Measurements from ENCODE around the gene FUT9.

Gene FUT9

GRCh38 chr6:96066376-96066775 lies 50.6 kb downstream of the FUT9 start (continued):
- TF ChIP-seq, protein P1, sequence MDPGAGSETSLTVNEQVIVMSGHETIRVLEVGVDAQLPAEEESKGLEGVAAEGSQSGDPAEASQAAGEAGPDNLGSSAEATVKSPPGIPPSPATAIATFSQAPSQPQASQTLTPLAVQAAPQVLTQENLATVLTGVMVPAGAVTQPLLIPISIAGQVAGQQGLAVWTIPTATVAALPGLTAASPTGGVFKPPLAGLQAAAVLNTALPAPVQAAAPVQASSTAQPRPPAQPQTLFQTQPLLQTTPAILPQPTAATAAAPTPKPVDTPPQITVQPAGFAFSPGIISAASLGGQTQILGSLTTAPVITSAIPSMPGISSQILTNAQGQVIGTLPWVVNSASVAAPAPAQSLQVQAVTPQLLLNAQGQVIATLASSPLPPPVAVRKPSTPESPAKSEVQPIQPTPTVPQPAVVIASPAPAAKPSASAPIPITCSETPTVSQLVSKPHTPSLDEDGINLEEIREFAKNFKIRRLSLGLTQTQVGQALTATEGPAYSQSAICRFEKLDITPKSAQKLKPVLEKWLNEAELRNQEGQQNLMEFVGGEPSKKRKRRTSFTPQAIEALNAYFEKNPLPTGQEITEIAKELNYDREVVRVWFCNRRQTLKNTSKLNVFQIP (CRISPR knock-in tag; IDR thresholded peaks at IDR 0.05; ENCODE audit: borderline replicate concordance, low read depth), result no peak
- TF ChIP-seq TOX (CRISPR knock-in tag; IDR thresholded peaks at IDR 0.05; ENCODE audit: borderline replicate concordance), result no peak
- TF ChIP-seq ZNF565 (CRISPR knock-in tag; conservative IDR thresholded peaks at IDR 0.05; ENCODE audit: low read depth), result no peak
- TF ChIP-seq, protein P2, sequence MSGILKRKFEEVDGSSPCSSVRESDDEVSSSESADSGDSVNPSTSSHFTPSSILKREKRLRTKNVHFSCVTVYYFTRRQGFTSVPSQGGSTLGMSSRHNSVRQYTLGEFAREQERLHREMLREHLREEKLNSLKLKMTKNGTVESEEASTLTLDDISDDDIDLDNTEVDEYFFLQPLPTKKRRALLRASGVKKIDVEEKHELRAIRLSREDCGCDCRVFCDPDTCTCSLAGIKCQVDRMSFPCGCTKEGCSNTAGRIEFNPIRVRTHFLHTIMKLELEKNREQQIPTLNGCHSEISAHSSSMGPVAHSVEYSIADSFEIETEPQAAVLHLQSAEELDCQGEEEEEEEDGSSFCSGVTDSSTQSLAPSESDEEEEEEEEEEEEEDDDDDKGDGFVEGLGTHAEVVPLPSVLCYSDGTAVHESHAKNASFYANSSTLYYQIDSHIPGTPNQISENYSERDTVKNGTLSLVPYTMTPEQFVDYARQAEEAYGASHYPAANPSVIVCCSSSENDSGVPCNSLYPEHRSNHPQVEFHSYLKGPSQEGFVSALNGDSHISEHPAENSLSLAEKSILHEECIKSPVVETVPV (CRISPR knock-in tag; IDR thresholded peaks at IDR 0.05), result no peak
- TF ChIP-seq GLIS3 (CRISPR knock-in tag; IDR thresholded peaks at IDR 0.05), result no peak
- no peak for TF ChIP-seq OSR1 (CRISPR knock-in tag; IDR thresholded peaks at IDR 0.05)
- TF ChIP-seq ISL1 (CRISPR knock-in tag; IDR thresholded peaks at IDR 0.05), result no peak
- TF ChIP-seq, protein P3, sequence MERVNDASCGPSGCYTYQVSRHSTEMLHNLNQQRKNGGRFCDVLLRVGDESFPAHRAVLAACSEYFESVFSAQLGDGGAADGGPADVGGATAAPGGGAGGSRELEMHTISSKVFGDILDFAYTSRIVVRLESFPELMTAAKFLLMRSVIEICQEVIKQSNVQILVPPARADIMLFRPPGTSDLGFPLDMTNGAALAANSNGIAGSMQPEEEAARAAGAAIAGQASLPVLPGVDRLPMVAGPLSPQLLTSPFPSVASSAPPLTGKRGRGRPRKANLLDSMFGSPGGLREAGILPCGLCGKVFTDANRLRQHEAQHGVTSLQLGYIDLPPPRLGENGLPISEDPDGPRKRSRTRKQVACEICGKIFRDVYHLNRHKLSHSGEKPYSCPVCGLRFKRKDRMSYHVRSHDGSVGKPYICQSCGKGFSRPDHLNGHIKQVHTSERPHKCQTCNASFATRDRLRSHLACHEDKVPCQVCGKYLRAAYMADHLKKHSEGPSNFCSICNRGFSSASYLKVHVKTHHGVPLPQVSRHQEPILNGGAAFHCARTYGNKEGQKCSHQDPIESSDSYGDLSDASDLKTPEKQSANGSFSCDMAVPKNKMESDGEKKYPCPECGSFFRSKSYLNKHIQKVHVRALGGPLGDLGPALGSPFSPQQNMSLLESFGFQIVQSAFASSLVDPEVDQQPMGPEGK (CRISPR knock-in tag; IDR thresholded peaks at IDR 0.05; ENCODE audit: borderline replicate concordance), result no peak
- no peak for TF ChIP-seq BACH2 (CRISPR knock-in tag; IDR thresholded peaks at IDR 0.05; ENCODE audit: borderline replicate concordance)
- TF ChIP-seq ZNF8 (CRISPR knock-in tag; IDR thresholded peaks at IDR 0.05), result no peak

- TF ChIP-seq ZFP3 (CRISPR knock-in tag; IDR thresholded peaks at IDR 0.05) (no peak), CREB5 (CRISPR knock-in tag; IDR thresholded peaks at IDR 0.05; ENCODE audit: low read depth) (no peak), ZC3H10 (CRISPR knock-in tag; IDR thresholded peaks at IDR 0.05) (no peak), ESRRG (CRISPR knock-in tag; IDR thresholded peaks at IDR 0.05) (no peak), GLIS3 (CRISPR knock-in tag; IDR thresholded peaks at IDR 0.05) (no peak), PPARA (CRISPR knock-in tag; IDR thresholded peaks at IDR 0.05; ENCODE audit: borderline replicate concordance) (no peak), ZNF565 (CRISPR knock-in tag; conservative IDR thresholded peaks at IDR 0.05; ENCODE audit: low read depth) (no peak), OSR1 (CRISPR knock-in tag; IDR thresholded peaks at IDR 0.05) (no peak), ZNF8 (CRISPR knock-in tag; IDR thresholded peaks at IDR 0.05) (no peak), CSDC2 (CRISPR knock-in tag; IDR thresholded peaks at IDR 0.05) (no peak), ZNF70 (CRISPR knock-in tag; IDR thresholded peaks at IDR 0.05) (no peak), TSHZ2 (CRISPR knock-in tag; IDR thresholded peaks at IDR 0.05) (no peak), ISL1 (CRISPR knock-in tag; IDR thresholded peaks at IDR 0.05) (no peak), ARNTL (CRISPR knock-in tag; IDR thresholded peaks at IDR 0.05; ENCODE audit: borderline replicate concordance, low read depth) (no peak), TCF4 (CRISPR knock-in tag; IDR thresholded peaks at IDR 0.05; ENCODE audit: borderline replicate concordance) (no peak)
- TF ChIP-seq, protein P3 (CRISPR knock-in tag; IDR thresholded peaks at IDR 0.05; ENCODE audit: borderline replicate concordance), result no peak
- TF ChIP-seq, protein P2 (CRISPR knock-in tag; IDR thresholded peaks at IDR 0.05), result no peak
- TF ChIP-seq, protein P1 (CRISPR knock-in tag; IDR thresholded peaks at IDR 0.05; ENCODE audit: borderline replicate concordance, low read depth), result no peak
- no peak for ATAC-seq
Measured at GRCh38 chr6:96073555-96073954, 57.8 kb downstream of the FUT9 start.
